K562 (cell line): Measurements from ENCODE around the gene RNF2. TPM values are rescaled to one million over a fixed set of nuclear protein-coding genes. Genes with fewer than 3 reads are reported as not detected.

Source experiments
- CEBPG ChIP-seq, 3 experiments: fragments of 200-800 bp in 1 of 3; sonication (Bioruptor generic) in 1 of 3; sonication (generic) in 1 of 3; formaldehyde crosslinking in 1 of 3; IDR thresholded peaks in 2 of 3; conservative IDR thresholded peaks in 1 of 3; 2 replicates each; pipeline versions ENCODE4 v1.6.1 to v1.8.0; 2016 to 2022; ENCODE audit warnings: missing compliant biosample characterization in 2 of 3, missing genetic modification characterization in 2 of 3, mild to moderate bottlenecking in 1 of 3, missing genetic modification reagents in 1 of 3
- HMGN3 ChIP-seq: IDR thresholded peaks from 2 replicates; pipeline ENCODE4 v1.6.1; 2011; ENCODE audit warnings: borderline replicate concordance, low read depth, mild to moderate bottlenecking, mixed read lengths, low read length; ENCODE audit not compliant: insufficient read length; ENCODE audit errors: extremely low read depth
- MXD1 ChIP-seq: fragments of 250-450 bp; sonication (Bioruptor Pico); IDR thresholded peaks from 2 replicates; pipeline ENCODE4 v1.8.0; 2021; ENCODE audit warnings: borderline replicate concordance, mild to moderate bottlenecking, moderate library complexity; ENCODE audit not compliant: poor library complexity, severe bottlenecking
- TCF7L2 ChIP-seq: fragments of 150-350 bp; IDR thresholded peaks from 2 replicates; pipeline ENCODE4 v1.6.1; 2016; ENCODE audit warnings: low read depth, mild to moderate bottlenecking, low read length, moderate library complexity
- THRAP3 ChIP-seq: fragments of 450-650 bp; IDR thresholded peaks from 2 replicates; pipeline ENCODE4 v1.6.1; 2016; ENCODE audit warnings: mild to moderate bottlenecking, inconsistent platforms, borderline replicate concordance
- ZBTB34 ChIP-seq: fragments of 250-450 bp; sonication (Bioruptor Pico); IDR thresholded peaks from 2 replicates; pipeline ENCODE4 v1.8.0; 2021; ENCODE audit warnings: mild to moderate bottlenecking, moderate library complexity
- ZBTB5 ChIP-seq: fragments of 450-650 bp; IDR thresholded peaks from 2 replicates; pipeline ENCODE4 v1.6.1; 2017; ENCODE audit warnings: antibody characterized with exemption
- polyA plus RNA-seq, 8 experiments: library from polyadenylated mRNA; depleted of rRNA in 4 of 8; stranded (reverse) in 5 of 8; unstranded in 3 of 8; fragments of >200 nt; fragmentation: Nextera tagmentation in 2 of 8; fragmentation: Illumina TruSeq in 1 of 8; extraction: Ambion mirVana in 2 of 8; extraction: Trizol in 1 of 8; gene quantifications; 2 replicates each; pipeline versions ENCODE4 v1.2.1 to v1.2.3, GENCODE V29; 2011 to 2014; ENCODE audit warnings: inconsistent platforms in 1 of 8, missing spikeins in 1 of 8
- total RNA-seq, 7 experiments: library from RNA; depleted of rRNA in 6 of 7; stranded (reverse); fragments of >200 nt in 6 of 7; fragmentation: Illumina TruSeq in 2 of 7; extraction: Trizol in 2 of 7; gene quantifications; 2 replicates each; pipeline versions ENCODE4 v1.2.1 to v1.2.3, GENCODE V29; 2011 to 2021; ENCODE audit warnings: low replicate concordance in 1 of 7

Gene RNF2
- total and polyA plus RNA-seq, 9 of the 15 experiments (the other 6 are each of a cell fraction or from before 2014, with no cell fraction given): 7.1 to 66.5 (median 32.9) TPM

GRCh38 chr1:185014941-185015340 lies 30.4 kb upstream of the RNF2 start (continued):
- TF ChIP-seq ZBTB5: no peak
- TF ChIP-seq THRAP3: no peak
- TF ChIP-seq HMGN3: no peak
- no peak for TF ChIP-seq MXD1 (CRISPR knock-in tag)
- no peak for TF ChIP-seq ZBTB34 (CRISPR knock-in tag)
- no peak for TF ChIP-seq TCF7L2
- no peak for TF ChIP-seq CEBPG (CRISPR knock-in tag; IDR thresholded peaks at IDR 0.05)
- no peak for TF ChIP-seq CEBPG (tag; conservative IDR thresholded peaks at IDR 0.05 in 1 of 2, IDR thresholded peaks at IDR 0.05 in 1 of 2)
